ENCODE measurements around the gene MT1X.

The MT1X gene

DNA sequence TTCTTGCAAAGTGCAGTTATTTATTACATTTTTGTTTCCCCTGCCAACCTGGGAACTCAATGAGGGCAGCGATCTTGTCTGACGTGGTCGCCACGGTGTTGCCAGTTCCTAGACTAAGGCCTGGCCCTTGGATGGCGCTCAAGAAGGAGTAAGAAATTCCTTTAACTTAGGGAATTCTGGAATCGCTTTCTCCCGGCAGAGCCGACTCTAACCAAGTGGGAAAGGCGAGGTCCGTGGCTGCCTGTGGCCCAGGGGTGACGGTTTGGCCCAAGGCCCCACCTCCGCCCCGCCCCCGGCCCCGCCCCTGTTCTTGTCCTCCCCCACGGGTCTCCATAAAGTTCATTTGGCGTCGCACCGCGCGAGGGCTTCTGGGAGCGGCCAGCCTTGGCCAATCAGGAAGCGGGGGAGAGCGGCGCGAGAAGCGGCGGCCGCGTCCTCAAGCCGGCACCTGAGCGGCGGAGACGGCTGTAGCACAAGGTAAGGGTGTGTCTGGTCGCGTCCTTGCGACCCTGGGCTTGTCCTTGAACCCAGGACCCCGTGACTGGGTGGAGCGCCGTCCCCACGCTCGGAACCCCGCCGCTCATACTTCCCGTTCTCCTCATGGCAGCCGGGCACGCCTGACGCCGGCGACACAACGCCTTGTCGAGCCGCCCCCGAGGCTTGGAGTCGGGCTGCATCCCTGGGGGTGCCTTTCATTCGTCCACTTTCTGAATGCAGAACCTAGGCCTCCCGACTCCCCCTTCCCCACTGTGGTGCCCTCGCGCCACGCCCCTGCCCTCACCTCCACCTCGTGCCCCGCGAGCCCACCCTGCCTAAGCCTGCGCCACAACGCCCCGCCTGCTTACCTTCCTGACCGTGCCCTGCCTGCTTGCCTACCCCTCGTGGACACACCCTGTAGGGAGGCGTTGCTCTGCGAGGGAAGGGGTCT, 47.7 kb downstream of the MT1X start, which contains the start of gene NUP93:
NUP93 (plus strand) TSS at position 395 of the 928 bp plus-strand sequence. CDS start 18,119 bp downstream, outside the sequence.
- peak; percentile 78 for DNase-seq (ENCODE audit: extremely low read depth, low read depth)
- TF ChIP-seq, protein P1, sequence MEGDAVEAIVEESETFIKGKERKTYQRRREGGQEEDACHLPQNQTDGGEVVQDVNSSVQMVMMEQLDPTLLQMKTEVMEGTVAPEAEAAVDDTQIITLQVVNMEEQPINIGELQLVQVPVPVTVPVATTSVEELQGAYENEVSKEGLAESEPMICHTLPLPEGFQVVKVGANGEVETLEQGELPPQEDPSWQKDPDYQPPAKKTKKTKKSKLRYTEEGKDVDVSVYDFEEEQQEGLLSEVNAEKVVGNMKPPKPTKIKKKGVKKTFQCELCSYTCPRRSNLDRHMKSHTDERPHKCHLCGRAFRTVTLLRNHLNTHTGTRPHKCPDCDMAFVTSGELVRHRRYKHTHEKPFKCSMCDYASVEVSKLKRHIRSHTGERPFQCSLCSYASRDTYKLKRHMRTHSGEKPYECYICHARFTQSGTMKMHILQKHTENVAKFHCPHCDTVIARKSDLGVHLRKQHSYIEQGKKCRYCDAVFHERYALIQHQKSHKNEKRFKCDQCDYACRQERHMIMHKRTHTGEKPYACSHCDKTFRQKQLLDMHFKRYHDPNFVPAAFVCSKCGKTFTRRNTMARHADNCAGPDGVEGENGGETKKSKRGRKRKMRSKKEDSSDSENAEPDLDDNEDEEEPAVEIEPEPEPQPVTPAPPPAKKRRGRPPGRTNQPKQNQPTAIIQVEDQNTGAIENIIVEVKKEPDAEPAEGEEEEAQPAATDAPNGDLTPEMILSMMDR (IDR thresholded peaks at IDR 0.05; ENCODE audit: low read depth, low read length): no peak

DNA sequence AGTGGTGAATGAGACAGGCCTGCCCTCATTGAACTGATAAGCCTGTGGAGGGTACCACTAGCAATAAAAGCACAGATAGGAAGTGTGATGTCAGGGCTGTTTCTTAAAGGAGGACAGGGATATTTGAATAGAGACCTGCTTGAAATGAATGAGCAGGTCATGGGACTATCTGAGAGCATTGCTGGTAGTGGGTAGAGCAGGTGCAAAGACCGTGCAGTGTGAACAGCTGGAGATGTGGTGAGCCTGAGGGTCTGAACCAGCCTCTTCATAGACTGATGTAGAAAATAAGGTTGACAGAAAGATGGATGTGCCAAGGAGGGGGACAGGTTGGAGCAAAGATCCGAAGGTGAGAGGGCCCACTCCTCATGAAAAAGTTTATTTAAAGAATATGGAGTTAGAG, 50.1 kb downstream of the MT1X start:
- TF ChIP-seq, protein P1 (IDR thresholded peaks at IDR 0.05; ENCODE audit: low read depth, low read length): no peak
- no peak for DNase-seq (ENCODE audit: extremely low read depth, low read depth)

- no peak for DNase-seq (ENCODE audit: extremely low read depth, low read depth)
- TF ChIP-seq, protein P1 (IDR thresholded peaks at IDR 0.05; ENCODE audit: low read depth, low read length): no peak
Measured at GRCh38 chr16:56732832-56733231, 50.6 kb downstream of the MT1X start.
